DND-41 (cell line): Measurements from ENCODE around the gene MRPL55.

Experiments used
- ATAC-seq: fragments of 200-7000 bp; cut with Tn5 transposase; 3 replicates; pipeline ENCODE4 v1.9.1; 2021; ENCODE audit warnings: low read depth; ENCODE audit not compliant: insufficient read depth
- DNase-seq: peaks from one replicate; pipeline ENCODE4 v3.0.0-alpha.2; 2020
- H2AFZ ChIP-seq: 2 replicates; pipeline ENCODE4 v1.6.0; 2012; ENCODE audit warnings: low read depth, low read length
- H3K27ac ChIP-seq: 2 replicates; pipeline ENCODE4 v1.5.1; 2012; ENCODE audit warnings: low read length, inconsistent platforms
- H3K27me3 ChIP-seq: fragments of 200-600 bp; sonication (generic); 2 replicates; pipeline ENCODE4 v1.6.0; 2012; ENCODE audit warnings: low read length, mild to moderate bottlenecking, inconsistent platforms; ENCODE audit not compliant: insufficient read depth, poor library complexity
- H3K36me3 ChIP-seq: 2 replicates; pipeline ENCODE4 v1.5.1; 2012; ENCODE audit warnings: low read length, inconsistent platforms; ENCODE audit not compliant: insufficient read depth
- H3K4me1 ChIP-seq: 2 replicates; pipeline ENCODE4 v1.5.1; 2012; ENCODE audit warnings: mild to moderate bottlenecking, low read length; ENCODE audit not compliant: insufficient read depth
- H3K4me2 ChIP-seq: 2 replicates; pipeline ENCODE4 v1.6.0; 2012; ENCODE audit warnings: mild to moderate bottlenecking, moderate library complexity, low read length, inconsistent platforms; ENCODE audit not compliant: insufficient read depth
- H3K4me3 ChIP-seq, 2 experiments: fragments of 200-600 bp in 1 of 2; shearing (Covaris generic) in 1 of 2; 2 replicates each; pipeline ENCODE4 v1.5.1; 2012 to 2016; ENCODE audit warnings: inconsistent platforms in 2 of 2, low read length in 2 of 2, mild to moderate bottlenecking in 2 of 2, low read depth in 1 of 2, moderate library complexity in 1 of 2
- H3K79me2 ChIP-seq: 2 replicates; pipeline ENCODE4 v1.6.0; 2012; ENCODE audit warnings: low read length, inconsistent platforms; ENCODE audit not compliant: insufficient read depth
- H3K9ac ChIP-seq: 2 replicates; pipeline ENCODE4 v1.6.0; 2012; ENCODE audit warnings: low read depth, mild to moderate bottlenecking, inconsistent platforms, low read length, moderate library complexity
- H3K9me3 ChIP-seq: 2 replicates; pipeline ENCODE4 v1.5.1; 2012; ENCODE audit warnings: low read length, moderate library complexity, mild to moderate bottlenecking, inconsistent platforms; ENCODE audit not compliant: insufficient read depth, severe bottlenecking
- H4K20me1 ChIP-seq: 2 replicates; pipeline ENCODE4 v1.6.0; 2012; ENCODE audit warnings: low read length; ENCODE audit not compliant: insufficient read depth
- CTCF ChIP-seq: IDR thresholded peaks from 2 replicates; pipeline ENCODE4 v1.5.1; 2012; ENCODE audit warnings: borderline replicate concordance, low read length, moderate library complexity, mild to moderate bottlenecking; ENCODE audit not compliant: poor library complexity, severe bottlenecking; ENCODE audit errors: extremely low read depth
- EZH2 ChIP-seq: IDR thresholded peaks from 3 replicates; pipeline ENCODE4 v1.6.1; 2012; ENCODE audit warnings: borderline replicate concordance, low read depth, mild to moderate bottlenecking, moderate library complexity, low read length, inconsistent platforms; ENCODE audit not compliant: severe bottlenecking

MRPL55 gene

GRCh38 chr1:228058172-228058948, 50.7 kb downstream of the MRPL55 start:
- peaks cover 3% of the 10 kb centered on the region for H3K27me3 ChIP-seq
- H3K4me3 ChIP-seq: no peak overlapping the region
- no peak overlapping the region for H3K4me2 ChIP-seq

More at GRCh38 chr1:228058172-228058948, 50.7 kb downstream of the MRPL55 start:
- Histone ChIP-seq H3K36me3 (no peaks in the 10 kb centered on the region), H4K20me1 (no peaks in the 10 kb centered on the region), H3K9ac (no peak overlapping the region), H3K9me3 (no peaks in the 10 kb centered on the region), H2AFZ (no peak overlapping the region), H3K27ac (no peak overlapping the region), H3K79me2 (no peaks in the 10 kb centered on the region), H3K4me1 (no peaks in the 10 kb centered on the region)
- DNase-seq (no peak), ATAC-seq (no peak)
- TF ChIP-seq CTCF: no peak
- TF ChIP-seq EZH2: no peak
